GM18868 (cell line): ENCODE measurements around the gene TOX2.
A peak's percentile ranks its signal among the peaks of the same experiment; 100 is the strongest.

Experiments
- ATAC-seq: cut with Tn5 transposase; IDR thresholded peaks from one replicate; pipeline ENCODE4 v1.9.1; 2021; ENCODE audit warnings: mild to moderate bottlenecking, moderate library complexity; ENCODE audit not compliant: unreplicated experiment

TOX2 gene

DNA sequence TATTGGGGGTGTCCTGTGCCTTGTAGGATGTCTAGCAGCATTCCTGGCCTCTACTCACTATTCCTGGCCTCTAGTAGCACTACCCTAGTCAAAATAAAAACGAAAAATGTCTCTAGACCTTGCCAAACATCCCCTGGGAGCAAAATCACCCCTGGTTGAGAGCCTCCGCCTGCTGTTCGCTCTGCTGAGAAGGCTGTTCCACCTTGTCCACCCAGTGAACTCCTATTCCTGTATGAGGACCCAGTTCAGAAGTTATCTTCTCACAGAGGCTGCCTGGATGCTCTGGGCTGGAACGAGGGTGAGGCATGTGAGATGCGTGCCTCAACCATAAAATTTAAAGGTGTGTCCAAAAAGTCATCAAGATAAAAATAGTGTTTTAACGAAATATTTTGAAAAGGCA is 101.9 kb downstream of the TOX2 start:
- ATAC-seq = no peak

- no peak for ATAC-seq
Observed at GRCh38 chr20:44017211-44017610, 102.6 kb downstream of the TOX2 start.

DNA sequence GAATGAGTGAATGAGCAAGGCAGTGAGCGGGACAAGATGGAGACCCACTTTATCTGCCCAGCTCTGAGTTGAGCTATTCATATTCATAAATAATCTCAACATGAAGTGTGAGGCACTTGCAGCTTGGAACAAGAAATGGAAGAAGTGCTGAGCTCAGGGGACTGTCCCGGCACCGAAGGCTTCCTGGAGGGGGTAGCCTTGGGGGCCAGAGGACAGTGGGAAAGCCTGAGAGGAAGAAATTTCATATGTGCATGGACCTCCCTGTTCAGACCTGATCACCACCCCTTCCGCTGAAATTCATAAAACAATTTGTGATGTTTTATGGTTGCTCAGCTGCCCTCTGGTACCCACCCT is 103.2 kb downstream of the TOX2 start:
- ATAC-seq = no peak

DNA sequence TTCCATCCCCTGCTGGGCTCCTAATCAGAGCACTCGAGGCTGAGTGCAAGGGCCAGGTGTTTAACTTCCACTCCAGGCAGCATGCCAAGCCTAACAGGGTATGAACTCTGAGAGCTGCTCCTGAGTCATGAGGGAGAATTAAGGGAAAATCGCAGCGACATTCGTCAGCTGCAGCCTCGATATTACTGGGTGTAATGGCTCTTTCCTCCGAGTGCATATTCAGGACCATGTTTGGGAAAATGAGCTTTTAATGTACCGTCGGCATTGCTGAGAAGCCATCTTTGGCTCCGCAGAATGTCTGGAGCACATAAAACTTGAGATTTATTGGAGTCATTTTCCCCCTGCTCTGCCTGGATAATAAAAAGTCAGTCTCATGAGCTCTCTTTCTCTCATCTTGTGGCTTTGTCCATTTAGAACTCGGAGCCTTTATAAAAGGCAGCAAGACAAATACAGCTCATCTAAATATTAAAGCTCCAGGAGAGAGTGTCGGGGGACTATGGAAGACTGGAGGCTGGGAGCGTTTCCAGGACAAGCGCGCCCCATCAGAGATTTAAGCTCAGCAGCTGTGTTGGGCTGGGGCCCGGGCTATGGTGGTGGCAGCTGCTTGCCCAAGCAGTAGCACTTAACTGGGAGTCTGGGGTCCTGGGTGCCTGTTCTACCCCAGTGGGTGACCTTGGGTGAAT is 103.7 kb downstream of the TOX2 start:
- ATAC-seq = no peak

GRCh38 chr20:44018942-44019637 is 104.4 kb downstream of the TOX2 start:
- no peak for ATAC-seq

DNA sequence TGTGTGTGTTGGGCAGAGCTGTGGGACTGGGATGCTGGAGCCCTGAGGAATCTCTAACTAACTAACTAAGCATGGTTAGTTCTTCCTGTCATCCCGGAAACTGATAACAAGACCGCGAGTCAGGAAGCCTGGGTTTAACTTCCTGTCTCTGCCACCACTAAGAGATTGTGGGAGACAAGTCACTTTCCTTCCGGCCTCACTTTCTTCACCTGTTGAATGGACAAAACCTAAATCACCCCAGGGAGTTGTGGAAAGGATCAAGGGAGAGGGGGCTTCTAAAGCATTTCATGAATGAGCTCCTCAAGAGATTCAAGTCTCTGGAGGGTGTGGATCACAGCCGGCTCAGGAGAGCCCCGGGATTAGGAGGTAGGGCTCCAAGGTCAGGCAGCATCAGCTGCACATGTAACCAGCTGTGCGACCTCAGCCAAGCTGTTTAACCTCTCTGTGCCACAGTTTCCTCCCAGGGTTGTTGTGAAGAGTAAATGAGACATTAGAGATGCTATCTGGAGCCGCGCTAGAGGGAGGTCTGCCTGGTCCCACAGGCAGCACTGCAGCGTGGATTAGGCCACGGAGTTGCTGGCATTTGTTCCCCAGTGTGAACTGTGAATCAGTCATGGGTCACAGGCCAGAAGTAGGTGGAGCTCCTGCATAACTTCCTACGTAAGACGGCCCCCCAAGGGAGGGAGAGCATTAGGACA is 105.1 kb downstream of the TOX2 start:
- no peak for ATAC-seq

GRCh38 chr20:44020406-44021148 is 105.9 kb downstream of the TOX2 start:
- ATAC-seq = no peak

GRCh38 chr20:44021186-44021585 is 106.5 kb downstream of the TOX2 start:
- no peak for ATAC-seq

DNA sequence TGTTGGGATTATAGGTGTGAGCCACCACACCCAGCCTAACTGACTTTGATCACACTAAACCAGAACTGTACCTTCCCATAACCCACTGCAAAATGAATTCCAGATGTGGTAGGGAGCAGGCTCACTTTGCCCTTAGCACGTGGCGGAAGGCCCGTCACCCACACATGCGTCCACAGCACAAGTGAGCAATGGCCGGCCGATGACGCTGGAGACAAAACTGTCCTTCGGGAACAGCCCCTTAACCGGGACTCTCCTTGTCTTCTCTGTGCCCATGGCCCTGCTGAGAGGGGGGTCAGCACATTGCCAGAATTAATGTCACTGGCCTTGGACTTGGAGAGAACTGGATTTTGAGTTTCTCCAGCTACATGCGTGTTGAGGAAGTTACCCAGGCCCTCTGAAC is 107.2 kb downstream of the TOX2 start:
- ATAC-seq = no peak

- no peak for ATAC-seq
Observed at GRCh38 chr20:44022464-44022863, 107.8 kb downstream of the TOX2 start.

GRCh38 chr20:44023515-44024371 is 109.1 kb downstream of the TOX2 start:
- ATAC-seq = no peak

DNA sequence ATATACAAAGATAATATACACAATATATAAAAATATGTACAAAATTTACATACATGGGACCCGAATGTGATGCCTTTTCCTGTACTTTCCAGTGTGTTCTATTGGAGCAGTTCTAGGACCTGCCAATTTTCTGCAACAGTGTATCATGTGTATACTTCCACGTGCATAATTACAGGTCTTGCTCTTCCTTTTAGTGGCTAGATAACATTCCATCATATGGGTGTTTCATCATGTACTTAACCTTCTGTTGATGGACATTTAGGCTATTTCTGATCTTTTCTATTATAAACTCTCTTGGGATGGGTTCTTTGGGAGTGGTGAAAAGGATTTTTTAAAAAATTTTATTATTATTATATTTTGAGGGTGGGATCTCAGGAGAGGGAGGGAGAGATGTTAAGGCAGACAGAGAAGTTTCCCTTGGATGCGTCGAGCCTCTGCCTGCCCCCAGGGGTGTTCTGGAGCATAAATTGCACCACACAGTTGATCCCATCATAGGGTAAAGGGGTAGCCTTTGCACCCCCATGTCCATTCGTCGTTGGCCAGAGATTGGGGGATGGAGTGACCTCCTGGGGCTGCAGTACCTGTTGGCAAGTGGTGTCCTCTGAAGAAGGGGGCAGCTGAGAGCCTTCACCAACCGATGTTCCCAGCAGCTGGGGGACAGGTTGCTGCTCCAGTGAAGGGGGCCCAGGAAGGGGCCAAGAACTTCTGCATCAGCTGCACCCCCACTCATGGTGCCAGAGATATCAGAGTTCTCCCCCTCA is 110.3 kb downstream of the TOX2 start:
- ATAC-seq = no peak

DNA sequence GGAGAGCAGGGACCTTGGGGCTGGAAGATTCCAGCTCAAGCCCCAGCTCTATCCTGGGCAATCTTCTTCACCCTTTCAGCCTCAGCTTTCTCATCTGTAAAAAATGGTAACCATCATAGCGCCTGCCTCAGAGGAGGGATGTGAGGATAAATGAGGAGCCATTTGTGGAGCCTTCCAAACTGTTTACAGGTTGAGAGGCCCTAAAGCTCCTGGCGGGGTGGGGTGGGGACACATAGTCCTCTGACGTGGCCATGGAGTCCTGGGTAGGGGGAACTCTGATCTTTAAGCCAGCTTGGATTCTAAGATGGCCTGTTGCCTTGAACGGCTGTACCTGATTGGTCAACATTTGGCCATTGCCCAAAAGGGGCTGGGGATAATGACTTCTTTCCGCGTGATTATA is 111.1 kb downstream of the TOX2 start:
- no peak for ATAC-seq

- ATAC-seq = no peak
Observed at GRCh38 chr20:44026647-44027342, 112.1 kb downstream of the TOX2 start.

DNA sequence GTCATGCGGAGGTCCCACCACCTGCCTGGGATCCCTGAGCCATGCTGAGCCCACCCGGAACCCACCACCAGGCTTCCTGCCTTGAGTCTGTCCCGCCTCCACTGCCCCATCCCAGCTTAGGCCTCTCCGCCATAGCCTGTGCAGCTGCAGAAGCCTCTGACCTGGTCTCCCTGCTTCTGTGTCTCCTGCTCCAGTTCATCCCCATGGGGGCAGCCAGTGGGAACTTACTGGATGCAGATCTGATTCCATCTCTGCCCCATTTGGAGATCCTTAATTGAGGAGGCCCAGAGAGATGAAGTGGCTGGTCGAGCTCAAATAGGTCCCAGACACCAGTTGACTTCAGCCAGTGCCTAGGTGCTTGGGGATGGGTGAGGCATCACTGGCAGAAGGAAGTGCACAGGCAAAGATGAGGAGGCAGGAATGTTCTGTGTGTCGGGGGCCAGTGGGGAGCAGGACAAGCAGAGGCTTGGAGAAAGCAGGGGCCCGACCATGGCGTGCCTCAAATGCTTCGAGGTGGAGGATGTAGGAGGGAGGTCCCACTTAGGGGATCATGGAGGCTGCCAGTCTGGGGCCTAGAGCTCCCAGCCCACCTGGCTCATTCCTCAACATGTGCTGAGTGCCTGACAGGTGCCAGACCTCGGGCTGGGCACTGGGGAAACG is 112.8 kb downstream of the TOX2 start:
- ATAC-seq = no peak

GRCh38 chr20:44028003-44028730 is 113.5 kb downstream of the TOX2 start:
- ATAC-seq = no peak

DNA sequence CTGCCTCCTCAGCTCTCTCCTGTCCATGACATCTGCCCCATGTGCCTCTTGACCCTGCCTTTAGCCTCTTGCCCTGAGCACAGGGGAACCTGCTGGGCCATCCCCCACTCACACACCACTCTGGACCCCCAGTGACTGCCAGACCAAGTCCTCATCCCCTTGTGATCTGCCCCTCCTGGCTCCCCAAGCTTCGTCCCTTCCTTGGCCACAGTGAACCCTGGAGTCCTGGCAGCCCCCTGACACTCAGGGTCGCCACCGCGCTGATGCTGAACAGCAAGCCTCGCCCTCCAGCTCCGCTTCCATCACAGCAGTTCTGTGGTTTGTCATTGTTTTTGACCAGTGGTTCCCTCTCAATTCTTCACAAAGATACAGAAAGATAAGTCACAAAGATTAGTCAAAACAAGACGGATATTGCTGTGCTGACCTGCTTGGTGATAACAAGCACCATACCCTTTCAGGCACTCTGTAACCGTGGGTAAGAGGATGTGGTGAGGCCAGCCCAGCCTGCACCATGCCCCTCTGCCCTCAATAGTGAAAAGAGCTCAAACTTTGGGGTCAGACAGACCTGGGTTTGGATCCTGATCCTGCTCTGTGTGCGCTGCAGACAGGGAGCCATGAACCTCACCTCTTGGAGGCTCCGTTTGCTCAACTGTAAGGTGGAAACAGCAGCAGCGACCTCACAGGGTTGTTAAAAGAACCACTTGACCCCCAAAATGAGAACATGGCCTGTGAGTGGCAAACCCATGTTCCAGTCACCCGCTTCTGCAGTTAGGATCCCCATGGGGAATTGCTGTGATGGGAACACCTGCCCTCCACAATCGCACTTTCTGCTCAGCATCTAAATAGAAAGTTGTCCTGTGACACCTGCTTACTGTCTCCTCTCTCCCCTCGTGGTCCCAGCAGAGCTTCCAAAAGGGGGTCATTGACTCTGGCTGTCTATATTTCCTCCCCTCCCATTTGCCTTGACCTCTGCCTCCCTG is 114.5 kb downstream of the TOX2 start:
- peak; percentile 93 for ATAC-seq
